Retinal pigment epithelial cell (primary cell): ENCODE data around the gene ZMPSTE24.

Experiments used
- DNase-seq: peaks from one replicate; pipeline ENCODE4 v3.0.0-alpha.2; 2010; ENCODE audit warnings: low read depth
- H3K4me3 ChIP-seq: 2 replicates; pipeline ENCODE4 v1.5.1; 2011; ENCODE audit warnings: mild to moderate bottlenecking, low read length, control low read depth, moderate library complexity
- TF ChIP-seq, protein P1 (sequence below): conservative IDR thresholded peaks from 2 replicates; pipeline ENCODE4 v1.5.1; 2011; ENCODE audit warnings: low read depth, low read length, control low read depth, inconsistent platforms

Gene ZMPSTE24

DNA sequence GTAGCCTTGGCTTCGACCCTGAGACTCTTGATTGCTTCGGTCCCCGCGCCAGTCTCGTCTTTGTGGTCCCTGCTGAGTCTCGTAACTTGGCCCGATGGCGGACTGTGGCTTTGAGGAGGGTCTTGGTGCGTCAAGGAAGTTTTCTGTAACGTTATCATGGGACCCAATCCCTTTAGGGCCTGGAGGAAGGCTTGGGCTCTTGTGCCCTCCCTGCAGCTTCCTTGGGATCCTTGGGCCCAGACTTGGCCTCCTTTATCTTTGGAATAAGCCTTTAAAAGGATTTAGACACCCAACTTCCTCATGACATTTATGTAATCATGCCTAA, 371 bp downstream of the ZMPSTE24 start:
- TF ChIP-seq, protein P1, sequence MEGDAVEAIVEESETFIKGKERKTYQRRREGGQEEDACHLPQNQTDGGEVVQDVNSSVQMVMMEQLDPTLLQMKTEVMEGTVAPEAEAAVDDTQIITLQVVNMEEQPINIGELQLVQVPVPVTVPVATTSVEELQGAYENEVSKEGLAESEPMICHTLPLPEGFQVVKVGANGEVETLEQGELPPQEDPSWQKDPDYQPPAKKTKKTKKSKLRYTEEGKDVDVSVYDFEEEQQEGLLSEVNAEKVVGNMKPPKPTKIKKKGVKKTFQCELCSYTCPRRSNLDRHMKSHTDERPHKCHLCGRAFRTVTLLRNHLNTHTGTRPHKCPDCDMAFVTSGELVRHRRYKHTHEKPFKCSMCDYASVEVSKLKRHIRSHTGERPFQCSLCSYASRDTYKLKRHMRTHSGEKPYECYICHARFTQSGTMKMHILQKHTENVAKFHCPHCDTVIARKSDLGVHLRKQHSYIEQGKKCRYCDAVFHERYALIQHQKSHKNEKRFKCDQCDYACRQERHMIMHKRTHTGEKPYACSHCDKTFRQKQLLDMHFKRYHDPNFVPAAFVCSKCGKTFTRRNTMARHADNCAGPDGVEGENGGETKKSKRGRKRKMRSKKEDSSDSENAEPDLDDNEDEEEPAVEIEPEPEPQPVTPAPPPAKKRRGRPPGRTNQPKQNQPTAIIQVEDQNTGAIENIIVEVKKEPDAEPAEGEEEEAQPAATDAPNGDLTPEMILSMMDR, result no peak
- peak overlapping the region; percentile 83 for H3K4me3 ChIP-seq
- peak; percentile 19 for DNase-seq

DNA sequence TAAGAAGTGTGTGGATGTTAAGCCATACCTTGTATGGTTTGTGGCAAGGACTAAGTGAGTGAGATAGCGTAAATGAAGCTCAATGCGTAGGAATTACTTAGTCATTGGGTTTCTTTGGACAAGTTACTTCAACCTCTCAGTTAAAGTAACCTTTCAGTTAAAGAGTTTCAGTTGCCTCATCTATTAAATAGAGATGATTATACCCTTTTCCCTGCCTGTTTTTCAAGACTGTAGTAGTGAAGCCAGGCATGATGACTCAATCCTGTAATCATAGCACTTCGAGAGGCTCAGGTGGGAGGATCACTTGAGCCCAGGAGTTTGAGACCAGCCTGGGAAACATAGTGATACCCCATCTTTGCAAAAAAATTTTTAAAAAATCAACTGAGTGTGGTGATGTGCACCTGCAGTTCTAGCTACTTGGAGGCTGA, 6.3 kb downstream of the ZMPSTE24 start:
- no peak overlapping the region for H3K4me3 ChIP-seq
- TF ChIP-seq, protein P1, result no peak
- DNase-seq, result no peak

DNA sequence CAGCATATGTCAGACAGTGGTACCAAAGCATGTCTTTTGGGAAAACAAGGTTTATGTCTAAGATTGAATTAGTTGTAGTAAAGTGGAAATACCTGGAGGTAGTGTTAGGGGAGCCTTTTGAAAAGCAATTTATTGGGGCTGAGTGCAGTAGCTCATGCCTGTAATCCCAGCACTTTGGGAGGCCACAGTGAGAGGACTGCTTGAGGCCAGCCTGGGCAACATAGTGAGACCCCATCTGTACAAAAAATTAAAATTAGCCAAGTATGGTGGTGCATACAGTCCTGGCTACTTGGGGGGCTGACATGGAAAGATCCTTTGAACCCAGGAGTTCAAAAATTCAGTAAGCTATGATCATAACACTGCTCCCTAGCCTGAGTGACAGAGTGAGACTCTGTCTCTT, 7.3 kb downstream of the ZMPSTE24 start:
- DNase-seq, result no peak
- TF ChIP-seq, protein P1, result no peak

DNA sequence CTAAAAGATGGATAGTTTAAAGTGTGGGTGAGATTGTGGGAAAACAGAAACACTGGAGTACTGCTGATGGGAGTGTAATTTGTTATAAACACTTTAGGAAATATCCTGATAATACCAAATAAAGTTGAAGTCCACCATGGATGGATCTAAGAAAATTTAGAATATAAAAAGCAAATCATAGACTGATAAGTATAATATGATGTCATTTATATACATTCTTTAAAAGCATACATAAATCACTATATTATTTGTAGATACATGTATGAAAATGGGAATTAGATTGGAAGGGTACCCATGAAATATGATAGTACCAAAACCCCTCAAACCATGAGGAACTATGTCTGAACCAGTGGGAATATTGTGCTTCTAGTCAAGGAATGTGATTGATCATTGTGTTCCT, 7.9 kb downstream of the ZMPSTE24 start:
- TF ChIP-seq, protein P1, result no peak
- DNase-seq, result no peak
- H3K4me3 ChIP-seq, result no peak overlapping the region

More for the DNA sequence above, 7.3 kb downstream of the ZMPSTE24 start:
- no peak overlapping the region for H3K4me3 ChIP-seq

DNA sequence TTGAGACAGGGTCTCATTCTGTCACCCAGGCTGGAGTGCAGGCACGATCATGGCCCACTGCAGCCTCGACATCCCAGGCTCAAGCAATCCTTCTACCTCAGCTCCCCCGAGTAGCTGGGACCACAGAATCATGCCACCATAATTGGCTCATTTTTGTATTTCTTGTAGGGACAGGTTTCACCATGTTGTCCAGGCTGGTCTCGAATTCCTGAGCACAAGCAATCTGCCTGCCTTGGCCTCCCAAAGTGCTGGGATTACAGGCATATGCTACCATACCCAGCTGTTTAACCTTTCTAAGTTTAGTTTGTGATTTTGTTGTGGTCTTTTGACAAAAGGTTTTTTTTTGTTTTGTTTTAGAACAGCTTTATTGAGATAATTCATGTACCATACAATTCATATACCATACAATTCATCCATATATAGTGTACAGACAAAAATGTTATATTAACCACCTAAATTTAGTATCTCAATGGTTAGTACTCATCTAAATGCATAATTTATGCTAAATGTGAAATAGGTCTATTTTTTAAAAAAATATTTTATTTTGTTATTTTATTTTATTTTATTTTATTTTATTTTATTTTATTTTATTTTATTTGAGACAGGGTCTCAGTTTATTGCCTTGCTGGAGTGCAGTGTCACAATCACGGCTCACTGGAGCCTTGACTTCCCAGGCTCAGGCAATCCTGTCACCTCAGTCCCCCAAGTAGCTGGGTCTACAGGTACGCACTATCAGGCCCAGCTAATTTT, 8.9 kb downstream of the ZMPSTE24 start:
- no peak for DNase-seq
- TF ChIP-seq, protein P1, result no peak
- no peak overlapping the region for H3K4me3 ChIP-seq

DNA sequence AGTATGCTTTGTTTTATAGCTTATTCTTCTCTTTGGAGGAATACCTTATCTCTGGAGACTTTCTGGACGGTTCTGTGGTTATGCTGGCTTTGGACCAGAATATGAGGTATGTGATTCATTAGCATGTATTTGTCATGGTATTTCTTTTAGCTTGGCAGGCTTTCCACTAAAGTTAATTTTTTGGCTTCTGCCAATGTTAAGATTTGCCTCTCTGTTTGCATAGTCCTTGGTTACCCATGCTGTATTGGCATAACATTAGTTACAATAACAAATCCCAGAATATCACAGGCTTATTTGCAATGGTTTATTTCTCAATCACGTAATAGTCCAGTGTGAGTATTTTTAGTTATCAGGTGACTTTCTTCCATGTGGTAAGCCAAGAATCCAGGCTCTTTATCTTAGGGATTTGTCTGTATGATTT, 9.7 kb downstream of the ZMPSTE24 start:
- TF ChIP-seq, protein P1, result no peak
- peak; percentile 91 for DNase-seq
- no peak overlapping the region for H3K4me3 ChIP-seq

DNA sequence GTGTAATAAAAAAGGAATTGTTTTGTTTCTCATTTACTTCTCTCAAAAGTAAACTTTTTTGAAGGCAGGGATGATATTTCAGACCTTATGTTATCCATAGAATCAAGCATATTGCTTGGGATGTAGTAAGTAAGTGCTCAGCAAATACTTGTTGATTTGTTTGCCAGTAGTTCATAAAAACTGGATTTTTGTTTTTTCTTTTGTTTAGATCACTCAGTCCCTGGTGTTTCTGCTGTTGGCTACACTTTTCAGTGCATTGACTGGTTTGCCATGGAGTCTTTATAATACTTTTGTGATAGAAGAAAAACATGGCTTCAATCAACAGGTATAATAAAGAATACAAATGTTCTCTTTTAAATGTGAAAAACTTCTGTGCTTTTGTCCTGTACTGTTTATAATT, 10.2 kb downstream of the ZMPSTE24 start:
- no peak overlapping the region for H3K4me3 ChIP-seq
- DNase-seq, result no peak
- TF ChIP-seq, protein P1, result no peak
